ENCODE measurements around the gene REC114. TPM values are rescaled to one million over a fixed set of nuclear protein-coding genes. Genes with fewer than 3 reads are reported as not detected.

REC114 gene
- total and polyA plus RNA-seq, 10 of the 15 experiments (the other 5 are each of a cell fraction or from before 2014, with no cell fraction given), result not detected

DNA sequence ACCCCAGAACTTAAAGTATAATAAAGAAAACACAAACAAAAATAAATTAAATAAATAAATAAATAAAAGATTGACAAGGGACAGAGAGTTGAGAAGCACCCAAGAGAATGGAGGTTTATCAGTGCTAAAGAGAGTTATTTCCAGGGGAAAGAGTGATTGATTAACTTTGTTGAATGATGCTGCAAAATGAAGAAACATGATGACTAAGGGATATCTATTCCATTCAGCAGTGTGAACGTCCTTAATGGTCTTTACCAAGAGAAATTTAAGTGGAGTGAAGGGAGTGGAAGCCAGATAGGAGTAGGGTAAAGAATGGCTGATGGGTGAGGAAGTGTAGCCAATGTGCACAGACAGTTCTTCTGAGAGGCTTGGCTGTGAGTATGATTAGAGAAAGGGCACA is 11.1 kb downstream of the REC114 start:
- ATAC-seq (no peak), DNase-seq (ENCODE audit: low read depth, low spot score) (no peak), FAIRE-seq (no peak)
- H3K9me3 ChIP-seq (replicated peaks; ENCODE audit: control insufficient read depth, insufficient read depth, low read length), result no peaks in the 10 kb centered on the region
- H3K4me2 ChIP-seq (ENCODE audit: control insufficient read depth, insufficient read depth), result no peak overlapping the region
- no peak overlapping the region for H3K4me3 ChIP-seq
- 0% methylated on average over 1 of the region's 1 CpG for WGBS (ENCODE audit: insufficient coverage, insufficient replicate concordance, low lambda C conversion rate, missing lambda C conversion rate)
- ChIA-PET SMC1A (ENCODE audit: uncharacterized antibody, unreplicated experiment) (no interaction called here), RAD21 (ENCODE audit: unreplicated experiment) (no interaction called here), CTCF (no interaction called here), POLR2A (no interaction called here)
- no peaks in the 10 kb centered on the region for H3K4me1 ChIP-seq (ENCODE audit: control insufficient read depth, insufficient read depth, low read length)
- H3K9ac ChIP-seq (ENCODE audit: control insufficient read depth, insufficient read depth, low read length), result no peak overlapping the region
- in situ Hi-C loops (cut with MboI), result no loop called here
- BruUV-seq (replicated peaks), result no TSS peak
- no peaks in the 10 kb centered on the region for H4K20me1 ChIP-seq (ENCODE audit: control insufficient read depth, insufficient read depth)
- TF ChIP-seq, protein P1, sequence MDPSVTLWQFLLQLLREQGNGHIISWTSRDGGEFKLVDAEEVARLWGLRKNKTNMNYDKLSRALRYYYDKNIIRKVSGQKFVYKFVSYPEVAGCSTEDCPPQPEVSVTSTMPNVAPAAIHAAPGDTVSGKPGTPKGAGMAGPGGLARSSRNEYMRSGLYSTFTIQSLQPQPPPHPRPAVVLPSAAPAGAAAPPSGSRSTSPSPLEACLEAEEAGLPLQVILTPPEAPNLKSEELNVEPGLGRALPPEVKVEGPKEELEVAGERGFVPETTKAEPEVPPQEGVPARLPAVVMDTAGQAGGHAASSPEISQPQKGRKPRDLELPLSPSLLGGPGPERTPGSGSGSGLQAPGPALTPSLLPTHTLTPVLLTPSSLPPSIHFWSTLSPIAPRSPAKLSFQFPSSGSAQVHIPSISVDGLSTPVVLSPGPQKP (IDR thresholded peaks at IDR 0.05; ENCODE audit: low read depth, low read length), result no peak
- TF ChIP-seq SMAD1 (IDR thresholded peaks at IDR 0.05; ENCODE audit: low read depth, partially characterized antibody) (no peak), JUND (IDR thresholded peaks at IDR 0.05; ENCODE audit: low read depth, low read length) (no peak), MXI1 (IDR thresholded peaks at IDR 0.05; ENCODE audit: low read depth, low read length) (no peak), ZNF217 (IDR thresholded peaks at IDR 0.05) (no peak), IKZF1 (conservative IDR thresholded peaks at IDR 0.05) (no peak)
- no peak overlapping the region for H2AFZ ChIP-seq (ENCODE audit: control insufficient read depth, low read depth, low read length)
- no peaks in the 10 kb centered on the region for H3K36me3 ChIP-seq (ENCODE audit: control insufficient read depth in 2 of 2, insufficient read depth in 2 of 2, low read length in 1 of 2)
- no peaks in the 10 kb centered on the region; a peak in 1 of 4 replicates for H3K27me3 ChIP-seq (replicated peaks in 1 of 2; ENCODE audit: control insufficient read depth in 2 of 2, insufficient read depth in 2 of 2, low read length in 1 of 2)
- H3K79me2 ChIP-seq (ENCODE audit: control insufficient read depth, insufficient read depth, low read length), result no peaks in the 10 kb centered on the region
- intact Hi-C loops (cut with micrococcal nuclease; ENCODE audit: unreplicated experiment), result no loop called here
- H3K27ac ChIP-seq (ENCODE audit: control insufficient read depth, insufficient read depth), result no peak overlapping the region

DNA sequence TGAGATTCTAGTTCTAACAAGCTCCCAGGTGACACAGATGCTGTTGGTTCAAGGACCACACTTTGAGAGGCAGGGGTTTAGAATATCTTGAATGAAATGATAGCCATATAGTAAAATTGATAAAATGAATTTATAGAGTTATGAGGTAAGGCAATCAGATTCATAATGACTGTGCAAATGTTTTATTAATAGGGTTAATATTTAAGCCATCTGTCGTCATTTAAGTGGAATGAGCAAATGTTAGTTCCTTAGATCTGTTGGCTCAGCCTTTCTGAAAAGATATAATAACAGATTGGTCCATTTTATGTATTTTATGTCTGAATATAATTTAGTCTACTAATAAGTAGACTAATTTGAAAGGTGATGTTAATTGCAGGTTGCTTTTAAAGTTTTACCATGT is 12.9 kb downstream of the REC114 start:
- no peaks in the 10 kb centered on the region for H3K4me1 ChIP-seq (ENCODE audit: control insufficient read depth, insufficient read depth, low read length)
- ChIA-PET RAD21 (ENCODE audit: unreplicated experiment) (no interaction called here), SMC1A (ENCODE audit: uncharacterized antibody, unreplicated experiment) (no interaction called here), POLR2A (no interaction called here), CTCF (interaction anchor here (1.1 kb wide), 1 partner anchor 15 kb away, joined by 3 read pairs; no protein-coding TSS in a partner anchor)
- no peaks in the 10 kb centered on the region for H3K9me3 ChIP-seq (replicated peaks; ENCODE audit: control insufficient read depth, insufficient read depth, low read length)
- TF ChIP-seq, protein P2, sequence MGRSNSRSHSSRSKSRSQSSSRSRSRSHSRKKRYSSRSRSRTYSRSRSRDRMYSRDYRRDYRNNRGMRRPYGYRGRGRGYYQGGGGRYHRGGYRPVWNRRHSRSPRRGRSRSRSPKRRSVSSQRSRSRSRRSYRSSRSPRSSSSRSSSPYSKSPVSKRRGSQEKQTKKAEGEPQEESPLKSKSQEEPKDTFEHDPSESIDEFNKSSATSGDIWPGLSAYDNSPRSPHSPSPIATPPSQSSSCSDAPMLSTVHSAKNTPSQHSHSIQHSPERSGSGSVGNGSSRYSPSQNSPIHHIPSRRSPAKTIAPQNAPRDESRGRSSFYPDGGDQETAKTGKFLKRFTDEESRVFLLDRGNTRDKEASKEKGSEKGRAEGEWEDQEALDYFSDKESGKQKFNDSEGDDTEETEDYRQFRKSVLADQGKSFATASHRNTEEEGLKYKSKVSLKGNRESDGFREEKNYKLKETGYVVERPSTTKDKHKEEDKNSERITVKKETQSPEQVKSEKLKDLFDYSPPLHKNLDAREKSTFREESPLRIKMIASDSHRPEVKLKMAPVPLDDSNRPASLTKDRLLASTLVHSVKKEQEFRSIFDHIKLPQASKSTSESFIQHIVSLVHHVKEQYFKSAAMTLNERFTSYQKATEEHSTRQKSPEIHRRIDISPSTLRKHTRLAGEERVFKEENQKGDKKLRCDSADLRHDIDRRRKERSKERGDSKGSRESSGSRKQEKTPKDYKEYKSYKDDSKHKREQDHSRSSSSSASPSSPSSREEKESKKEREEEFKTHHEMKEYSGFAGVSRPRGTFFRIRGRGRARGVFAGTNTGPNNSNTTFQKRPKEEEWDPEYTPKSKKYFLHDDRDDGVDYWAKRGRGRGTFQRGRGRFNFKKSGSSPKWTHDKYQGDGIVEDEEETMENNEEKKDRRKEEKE (IDR thresholded peaks at IDR 0.05), result no peak
- ATAC-seq, result no peak
- H3K9ac ChIP-seq (ENCODE audit: control insufficient read depth, insufficient read depth, low read length), result no peak overlapping the region
- in situ Hi-C loops (cut with MboI), result no loop called here
- no TSS peak for BruUV-seq (replicated peaks)
- no peak overlapping the region for H2AFZ ChIP-seq (ENCODE audit: control insufficient read depth, low read depth, low read length)
- H3K4me3 ChIP-seq, result no peak overlapping the region
- WGBS (ENCODE audit: insufficient coverage, insufficient replicate concordance, low lambda C conversion rate, missing lambda C conversion rate), result 35% methylated on average over 1 of the region's 1 CpG
- H3K79me2 ChIP-seq (ENCODE audit: control insufficient read depth, insufficient read depth, low read length), result no peaks in the 10 kb centered on the region
- H3K27ac ChIP-seq (ENCODE audit: control insufficient read depth, insufficient read depth), result no peak overlapping the region
- FAIRE-seq, result no peak
- no peaks in the 10 kb centered on the region; a peak in 1 of 4 replicates for H3K27me3 ChIP-seq (replicated peaks in 1 of 2; ENCODE audit: control insufficient read depth in 2 of 2, insufficient read depth in 2 of 2, low read length in 1 of 2)
- no peaks in the 10 kb centered on the region for H4K20me1 ChIP-seq (ENCODE audit: control insufficient read depth, insufficient read depth)
- DNase-seq (ENCODE audit: low read depth, low spot score), result no peak
- intact Hi-C loops (cut with micrococcal nuclease; ENCODE audit: unreplicated experiment), result no loop called here
- no peak overlapping the region for H3K4me2 ChIP-seq (ENCODE audit: control insufficient read depth, insufficient read depth)
- H3K36me3 ChIP-seq (ENCODE audit: control insufficient read depth in 2 of 2, insufficient read depth in 2 of 2, low read length in 1 of 2), result no peaks in the 10 kb centered on the region

All from GM12878 (cell line).